Activated CD4-positive, alpha-beta memory T cell treated with anti-CD3 and anti-CD28 coated beads, Interleukin-2, amount 10 ng/mL, durations not matched to agents 7 days and 5 days (primary cell): ENCODE measurements around the gene AK8. TPM values are rescaled to one million over a fixed set of nuclear protein-coding genes. Genes with fewer than 3 reads are reported as not detected.

Experiments used
- CTCF ChIA-PET: fragments of 350-600 bp; sonication (Branson Sonifier 250); formaldehyde crosslinking; loops from one replicate; lab custom pipeline; 2021; ENCODE audit warnings: antibody characterized with exemption, inconsistent platforms; lab: Charles Lee
- POLR2A ChIA-PET: fragments of 350-600 bp; sonication (Branson Sonifier 250); formaldehyde crosslinking; loops from one replicate; lab custom pipeline; 2021; ENCODE audit warnings: antibody characterized with exemption; lab: Charles Lee
- DNase-seq: peaks from one replicate; pipeline ENCODE4 v3.0.0-alpha.2; 2020
- H3K27ac Mint-ChIP-seq: one replicate; pipeline ENCODE4 v1.8.0; 2021; ENCODE audit warnings: mild to moderate bottlenecking, mixed read lengths
- H3K27me3 Mint-ChIP-seq: one replicate; pipeline ENCODE4 v1.8.0; 2021; ENCODE audit warnings: mixed read lengths
- H3K36me3 Mint-ChIP-seq: one replicate; pipeline ENCODE4 v1.8.0; 2021; ENCODE audit warnings: low read depth, mixed read lengths
- H3K4me1 Mint-ChIP-seq: one replicate; pipeline ENCODE4 v1.8.0; 2021; ENCODE audit warnings: mixed read lengths
- H3K4me3 Mint-ChIP-seq: one replicate; pipeline ENCODE4 v1.8.0; 2021; ENCODE audit warnings: mild to moderate bottlenecking, mixed read lengths
- H3K9me3 Mint-ChIP-seq: one replicate; pipeline ENCODE4 v1.8.0; 2021; ENCODE audit warnings: mixed read lengths
- total RNA-seq, 2 experiments: library from RNA; stranded (reverse); gene quantifications; one replicate each; pipeline ENCODE4 v1.2.3, GENCODE V29; 2021

The AK8 gene
- total RNA-seq, 2 experiments from 2014 or later, result not detected

DNA sequence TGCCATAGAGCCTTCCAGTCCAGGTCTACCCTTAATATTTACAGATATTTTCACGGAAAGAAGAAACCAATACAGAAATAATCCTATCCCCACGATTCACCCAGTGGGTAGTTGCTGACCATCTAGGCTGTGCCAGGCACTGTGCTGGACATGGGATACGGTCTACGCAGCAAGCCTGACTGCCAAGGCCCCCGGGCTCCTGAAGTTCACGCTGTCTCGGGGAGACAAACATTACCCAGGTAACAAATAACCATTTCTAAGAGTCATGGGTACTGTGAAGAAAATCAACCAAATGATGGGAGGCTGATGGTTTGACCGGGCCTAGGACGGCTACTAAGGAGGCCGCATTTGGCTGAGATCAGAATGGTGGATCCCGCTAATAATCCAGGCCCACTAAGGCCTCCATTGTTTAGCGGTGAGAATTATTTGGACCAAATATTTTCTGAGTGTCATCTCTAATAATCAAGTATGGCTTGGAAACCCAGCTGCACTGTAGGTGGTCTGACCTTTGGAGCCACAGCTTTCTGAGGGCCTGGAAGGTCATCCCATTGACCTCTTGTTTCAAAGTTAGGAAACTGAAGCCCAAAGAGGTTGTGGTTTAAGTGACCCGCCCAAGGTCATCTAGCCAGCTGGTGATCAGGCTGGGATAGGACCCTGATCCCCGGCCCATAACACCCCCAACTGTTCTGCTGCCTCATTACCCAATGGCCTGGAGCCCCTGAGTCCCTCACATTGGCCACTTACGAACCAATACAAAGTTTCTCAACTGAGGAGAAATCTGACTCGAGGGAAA is 82.4 kb downstream of the AK8 start:
- Mint-ChIP-seq H3K27me3 (peaks cover 46% of the 10 kb centered on the region), H3K36me3 (no peaks in the 10 kb centered on the region), H3K9me3 (no peaks in the 10 kb centered on the region), H3K4me3 (no peak overlapping the region), H3K4me1 (peaks cover 6% of the 10 kb centered on the region), H3K27ac (no peak overlapping the region)
- DNase-seq, result no peak
- CTCF ChIA-PET, result no interaction called here
- POLR2A ChIA-PET, result no interaction called here

DNA sequence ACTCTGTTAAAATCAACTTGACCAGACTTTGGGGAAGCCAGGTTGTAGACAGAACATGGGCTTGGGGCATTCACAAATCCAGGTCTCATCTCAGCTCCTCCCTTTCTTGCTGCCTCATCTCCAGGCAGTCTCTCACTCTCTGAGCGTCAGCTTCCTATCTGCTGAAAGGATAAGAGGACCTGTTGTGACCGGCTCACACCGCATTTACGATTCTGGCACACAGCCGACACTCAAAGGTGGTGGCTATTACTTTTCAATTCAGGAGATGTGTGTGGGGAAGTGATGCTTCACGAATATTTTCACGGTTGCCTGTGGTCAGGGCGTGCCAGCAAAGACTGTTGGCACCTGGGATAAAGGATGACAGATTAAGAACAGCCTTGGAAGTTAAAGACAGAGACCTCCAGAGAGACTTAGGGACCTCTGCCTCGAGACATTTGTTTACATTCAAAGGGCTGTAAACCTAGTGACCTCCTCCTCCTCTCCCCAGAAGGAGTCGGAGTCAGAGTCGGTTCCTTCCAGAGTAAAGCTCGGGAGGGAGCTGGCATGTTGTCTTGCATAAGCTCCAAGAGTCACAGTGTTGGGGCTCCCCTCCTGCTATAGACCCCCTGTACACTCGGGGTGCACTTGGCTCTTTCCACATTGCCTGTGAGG is 83.2 kb downstream of the AK8 start:
- ChIA-PET CTCF (no interaction called here), POLR2A (no interaction called here)
- H3K27ac Mint-ChIP-seq, result no peak overlapping the region
- no peaks in the 10 kb centered on the region for H3K36me3 Mint-ChIP-seq
- no peaks in the 10 kb centered on the region for H3K9me3 Mint-ChIP-seq
- peaks cover 43% of the 10 kb centered on the region for H3K27me3 Mint-ChIP-seq
- peaks cover 3% of the 10 kb centered on the region for H3K4me1 Mint-ChIP-seq
- no peak overlapping the region for H3K4me3 Mint-ChIP-seq
- DNase-seq, result no peak

DNA sequence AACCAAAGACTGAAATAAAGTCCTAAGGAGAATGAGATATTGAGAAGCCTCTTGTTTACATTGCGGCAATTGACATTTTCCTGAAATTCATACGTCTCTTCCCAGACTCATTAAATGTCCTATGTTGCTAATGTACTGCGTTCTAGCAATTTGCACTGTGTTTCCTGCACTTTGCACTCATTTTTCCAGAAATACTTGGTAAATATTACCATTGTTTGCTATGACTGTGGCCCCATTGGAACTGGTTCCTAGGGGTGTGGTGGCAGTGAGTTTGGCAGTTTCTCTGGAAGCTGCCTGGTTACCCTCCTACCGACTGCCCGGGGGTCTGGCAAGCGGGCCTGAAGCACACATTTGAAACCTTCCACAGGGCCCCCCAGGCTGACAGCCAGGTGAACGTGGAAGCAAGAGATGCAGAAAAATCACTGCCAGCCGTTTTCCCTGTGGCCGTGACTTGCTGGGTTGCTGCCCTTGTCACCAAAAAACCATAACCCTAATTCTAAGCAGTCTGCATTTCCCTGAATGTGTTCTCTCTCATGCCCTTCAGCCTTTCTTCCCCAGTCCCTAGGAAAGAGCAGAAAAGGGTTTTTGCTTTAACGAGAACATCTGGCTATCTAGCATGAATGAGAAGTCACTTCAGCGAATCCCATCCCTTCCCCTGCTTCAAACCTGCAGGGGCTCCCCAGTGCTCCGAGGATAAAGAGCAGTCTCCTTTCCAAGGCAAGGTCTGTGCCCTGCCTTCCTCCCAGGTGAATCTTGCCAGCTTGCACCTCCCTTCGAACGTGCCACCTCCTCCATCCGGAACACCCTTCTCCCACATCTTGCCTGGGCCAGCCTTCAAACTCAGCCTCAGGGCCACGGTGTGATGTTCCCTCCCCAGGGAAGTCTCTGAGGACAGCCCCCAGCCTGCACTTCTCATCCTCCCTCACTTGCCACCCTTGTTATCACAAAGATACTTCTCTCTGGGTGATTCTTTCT is 84.2 kb downstream of the AK8 start:
- peaks cover 43% of the 10 kb centered on the region for H3K27me3 Mint-ChIP-seq
- no peak for DNase-seq
- H3K36me3 Mint-ChIP-seq, result no peaks in the 10 kb centered on the region
- POLR2A ChIA-PET, result no interaction called here
- CTCF ChIA-PET, result no interaction called here
- no peaks in the 10 kb centered on the region for H3K9me3 Mint-ChIP-seq
- H3K27ac Mint-ChIP-seq, result no peak overlapping the region
- H3K4me3 Mint-ChIP-seq, result no peak overlapping the region
- no peaks in the 10 kb centered on the region for H3K4me1 Mint-ChIP-seq

DNA sequence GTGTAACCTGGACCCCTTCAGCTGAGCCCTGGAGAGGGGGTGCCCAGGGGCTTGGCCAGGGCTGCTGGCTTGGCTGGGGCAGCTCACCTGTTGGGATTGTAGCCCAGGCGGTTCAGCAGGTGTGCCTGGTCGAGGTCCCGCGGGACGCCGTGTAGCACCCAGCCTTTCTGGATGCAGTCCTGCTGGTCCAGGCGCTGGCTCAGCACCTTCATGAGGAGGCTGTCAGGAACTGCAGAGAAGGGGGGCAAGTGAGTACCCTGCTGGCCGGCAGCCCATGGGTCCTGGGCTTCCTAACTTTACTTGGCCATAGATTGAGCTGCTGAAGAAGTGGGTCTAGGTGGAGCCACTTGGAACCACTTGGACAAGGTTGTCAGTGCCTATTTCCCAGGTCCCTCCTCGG is 85.5 kb downstream of the AK8 start:
- Mint-ChIP-seq H3K9me3 (no peaks in the 10 kb centered on the region), H3K4me1 (peaks cover 5% of the 10 kb centered on the region), H3K27me3 (peaks cover 47% of the 10 kb centered on the region), H3K27ac (no peak overlapping the region), H3K4me3 (no peak overlapping the region), H3K36me3 (no peaks in the 10 kb centered on the region)
- no peak for DNase-seq
- CTCF ChIA-PET, result interaction anchor here (1.3 kb wide), 1 partner anchor 23 kb away, joined by 3 read pairs; no protein-coding TSS in a partner anchor
- POLR2A ChIA-PET, result no interaction called here

DNA sequence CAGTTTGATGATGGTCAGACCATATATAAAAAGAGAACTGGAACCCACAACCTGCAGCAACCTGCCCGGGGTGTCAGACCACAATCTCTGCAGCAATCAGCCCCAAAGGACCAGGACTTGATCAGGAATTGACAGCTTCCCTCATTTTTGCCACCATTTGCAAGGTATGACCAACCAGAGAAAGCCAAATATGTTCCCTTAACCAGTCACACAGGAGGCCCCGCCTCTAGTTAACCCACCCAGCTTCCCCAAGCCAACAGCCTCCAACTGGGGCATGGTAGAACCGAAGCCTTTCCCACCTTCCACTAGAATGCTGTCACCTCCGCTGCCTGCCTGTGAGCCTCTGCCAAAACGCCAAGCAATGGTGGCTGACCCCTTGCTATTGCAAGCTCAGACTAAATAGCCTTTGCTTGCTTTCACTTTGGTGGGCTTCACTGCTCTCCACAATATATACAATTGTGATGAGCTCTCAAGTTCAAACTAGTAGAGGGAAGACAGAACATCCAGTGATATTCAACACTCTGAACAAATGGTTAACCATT is 86.3 kb downstream of the AK8 start:
- CTCF ChIA-PET, result interaction anchor here (1.3 kb wide), 1 partner anchor 22 kb away, joined by 3 read pairs; no protein-coding TSS in a partner anchor
- H3K27me3 Mint-ChIP-seq, result peaks cover 50% of the 10 kb centered on the region
- DNase-seq, result no peak

DNA sequence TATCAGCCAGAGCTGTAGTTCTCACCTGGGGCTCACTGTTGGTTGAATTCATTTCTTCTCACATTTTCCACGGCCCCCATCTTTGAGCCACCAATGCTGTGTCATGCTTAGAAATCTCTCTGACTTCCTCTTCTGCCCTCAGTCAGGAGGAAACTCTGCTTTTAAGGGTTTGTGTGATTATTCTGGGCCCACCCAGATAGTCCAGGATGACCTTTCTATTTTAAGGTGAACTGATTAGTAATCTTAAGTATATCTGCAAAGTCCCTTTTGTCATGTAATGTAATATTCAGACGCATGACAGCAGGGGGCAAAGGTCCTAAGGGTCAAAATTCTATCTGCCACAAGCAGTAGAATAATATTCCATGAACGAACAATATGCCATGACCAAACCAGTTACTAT is 88.4 kb downstream of the AK8 start:
- Mint-ChIP-seq H3K36me3 (no peaks in the 10 kb centered on the region), H3K4me3 (no peak overlapping the region), H3K27ac (no peak overlapping the region), H3K4me1 (peaks cover 7% of the 10 kb centered on the region), H3K27me3 (peaks cover 50% of the 10 kb centered on the region), H3K9me3 (no peaks in the 10 kb centered on the region)
- ChIA-PET CTCF (no interaction called here), POLR2A (no interaction called here)
- DNase-seq, result no peak

More for the DNA sequence above, 86.3 kb downstream of the AK8 start:
- Mint-ChIP-seq H3K4me3 (no peak overlapping the region), H3K4me1 (peaks cover 7% of the 10 kb centered on the region), H3K9me3 (no peaks in the 10 kb centered on the region), H3K36me3 (no peaks in the 10 kb centered on the region), H3K27ac (no peak overlapping the region)
- POLR2A ChIA-PET, result no interaction called here

DNA sequence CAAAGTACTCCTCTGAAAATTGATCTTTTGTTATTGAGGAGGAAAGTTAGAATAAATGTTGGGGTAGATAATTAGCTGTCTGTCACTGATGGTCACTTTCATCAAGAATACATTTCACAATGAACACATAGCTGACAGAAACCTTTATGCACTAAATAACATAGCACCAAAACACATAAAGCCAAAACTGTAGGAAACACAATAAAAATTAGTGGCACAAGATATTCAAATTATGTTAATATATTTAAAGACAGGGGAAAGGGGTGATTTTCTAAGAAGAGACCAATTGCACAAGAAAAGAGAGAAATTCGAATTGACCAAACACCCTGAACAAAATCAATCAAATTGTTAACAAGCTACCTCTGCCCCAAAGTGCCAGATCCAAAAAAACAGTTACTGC is 89.7 kb downstream of the AK8 start:
- Mint-ChIP-seq H3K27me3 (peaks cover 49% of the 10 kb centered on the region), H3K9me3 (no peaks in the 10 kb centered on the region), H3K4me3 (no peak overlapping the region), H3K36me3 (no peaks in the 10 kb centered on the region), H3K27ac (no peak overlapping the region), H3K4me1 (peaks cover 7% of the 10 kb centered on the region)
- ChIA-PET CTCF (no interaction called here), POLR2A (no interaction called here)
- DNase-seq, result no peak

DNA sequence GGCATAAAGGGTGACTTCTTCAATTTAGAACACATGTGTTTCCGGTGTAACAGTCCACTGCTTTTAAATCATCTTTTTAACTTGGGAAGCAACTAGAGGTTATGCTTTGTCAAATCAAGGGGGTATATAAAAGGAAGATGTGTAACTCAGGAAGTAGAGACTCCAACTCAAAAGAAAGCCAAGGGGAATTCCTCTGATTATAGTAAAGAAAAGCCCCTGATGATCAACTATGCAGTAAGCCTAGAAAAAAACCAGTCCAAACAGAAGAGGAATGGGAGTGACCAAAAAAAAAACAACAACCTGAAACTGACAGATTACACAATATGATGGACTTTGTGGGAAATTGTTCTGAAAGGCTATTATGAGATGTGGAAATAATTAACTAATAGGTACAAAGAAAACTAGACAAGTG is 90.3 kb downstream of the AK8 start:
- CTCF ChIA-PET, result no interaction called here

DNA sequence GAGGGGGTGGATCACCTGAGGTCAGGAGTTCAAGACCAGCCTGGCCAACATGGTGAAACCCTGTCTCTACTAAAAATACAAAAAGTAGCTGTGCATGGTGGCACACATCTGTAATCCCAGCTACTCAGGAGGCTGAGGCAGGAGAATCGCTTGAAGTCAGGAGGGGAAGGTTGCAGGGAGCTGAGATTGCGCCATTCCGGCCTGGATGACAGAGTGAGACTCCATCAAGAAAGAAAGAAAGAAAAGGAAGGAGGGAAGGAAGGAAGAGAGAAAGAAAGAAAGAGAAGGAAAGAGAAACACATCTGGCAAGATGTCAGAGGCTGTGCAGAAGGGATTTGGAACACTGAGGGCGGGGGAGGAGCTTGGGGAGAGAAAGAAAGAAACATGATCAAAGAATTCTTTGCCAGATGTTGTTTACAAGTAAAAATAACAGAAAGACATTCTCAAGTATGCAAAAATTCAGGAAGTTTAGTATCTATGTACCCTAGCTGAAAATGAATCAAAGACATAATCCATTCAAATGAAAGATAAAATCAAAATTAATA is 93.7 kb downstream of the AK8 start:
- Mint-ChIP-seq H3K4me1 (peaks cover 21% of the 10 kb centered on the region), H3K36me3 (no peaks in the 10 kb centered on the region), H3K4me3 (no peak overlapping the region), H3K27ac (no peak overlapping the region), H3K9me3 (no peaks in the 10 kb centered on the region), H3K27me3 (peaks cover 53% of the 10 kb centered on the region)
- POLR2A ChIA-PET, result interaction anchor here (0.6 kb wide), 1 partner anchor 618 kb away, joined by 3 read pairs; no protein-coding TSS in a partner anchor
- DNase-seq, result no peak
- CTCF ChIA-PET, result interaction anchor here (0.6 to 0.9 kb wide), 2 partner anchors 41 to 401 kb away, joined by 3 read pairs; no protein-coding TSS in a partner anchor

More for the DNA sequence above, 90.3 kb downstream of the AK8 start:
- no peaks in the 10 kb centered on the region for H3K9me3 Mint-ChIP-seq
- H3K4me3 Mint-ChIP-seq, result no peak overlapping the region
- H3K27ac Mint-ChIP-seq, result no peak overlapping the region
- H3K36me3 Mint-ChIP-seq, result no peaks in the 10 kb centered on the region
- H3K4me1 Mint-ChIP-seq, result peaks cover 7% of the 10 kb centered on the region
- POLR2A ChIA-PET, result no interaction called here
- peaks cover 51% of the 10 kb centered on the region for H3K27me3 Mint-ChIP-seq
- DNase-seq, result no peak

DNA sequence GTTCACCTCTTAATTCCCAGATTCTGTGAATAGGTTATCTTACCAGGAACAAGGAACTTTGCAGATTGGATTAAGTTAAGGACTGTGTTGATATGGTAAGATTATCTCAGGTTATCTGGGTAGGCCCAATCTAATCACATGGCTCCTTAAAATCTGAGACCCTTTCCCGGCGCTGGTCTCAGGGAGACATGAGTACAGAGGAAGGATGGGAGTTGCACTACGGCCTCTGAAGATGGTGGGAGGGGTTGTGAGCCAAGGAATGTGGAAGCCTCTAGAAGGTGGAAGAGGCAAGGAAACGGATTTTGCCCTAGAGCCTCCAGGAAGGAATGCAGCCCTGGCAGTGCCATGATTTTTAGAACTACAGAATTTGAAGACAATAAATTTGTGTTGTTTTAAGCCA is 95.1 kb downstream of the AK8 start:
- DNase-seq, result no peak
- H3K4me3 Mint-ChIP-seq, result no peak overlapping the region
- CTCF ChIA-PET, result no interaction called here
- no peaks in the 10 kb centered on the region for H3K36me3 Mint-ChIP-seq
- no peak overlapping the region for H3K27ac Mint-ChIP-seq
- peaks cover 22% of the 10 kb centered on the region for H3K4me1 Mint-ChIP-seq
- POLR2A ChIA-PET, result interaction anchor here (1.1 kb wide), 1 partner anchor 14 kb away, joined by 3 read pairs; no protein-coding TSS in a partner anchor
- H3K9me3 Mint-ChIP-seq, result no peaks in the 10 kb centered on the region
- H3K27me3 Mint-ChIP-seq, result peaks cover 47% of the 10 kb centered on the region

DNA sequence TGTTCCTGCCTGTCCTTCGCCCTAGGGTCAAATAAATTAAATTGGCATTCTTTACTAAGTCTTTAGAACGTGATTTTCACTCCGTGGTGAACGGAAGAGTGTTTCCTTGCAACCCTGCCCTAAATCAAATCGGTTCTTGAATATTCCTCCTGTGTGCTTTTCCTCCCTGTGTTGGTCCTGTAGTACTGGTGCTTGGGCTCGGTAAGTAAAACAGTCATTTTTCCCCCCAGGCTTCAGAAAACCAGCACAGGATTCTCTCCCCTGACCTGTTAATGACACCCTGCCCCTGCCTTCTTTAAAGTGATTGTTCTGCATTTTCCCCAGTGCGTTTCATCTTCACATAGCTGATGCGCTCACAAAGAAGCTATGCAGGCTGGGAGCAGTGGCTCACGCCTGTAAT is 96.0 kb downstream of the AK8 start:
- H3K9me3 Mint-ChIP-seq, result no peaks in the 10 kb centered on the region
- peaks cover 40% of the 10 kb centered on the region for H3K27me3 Mint-ChIP-seq
- ChIA-PET POLR2A (interaction anchor here (1.1 kb wide), 1 partner anchor 13 kb away, joined by 3 read pairs; no protein-coding TSS in a partner anchor), CTCF (interaction anchor here (1.2 kb wide), 1 partner anchor 12 kb away, joined by 6 read pairs; no protein-coding TSS in a partner anchor)
- no peak for DNase-seq
- H3K27ac Mint-ChIP-seq, result no peak overlapping the region
- no peak overlapping the region for H3K4me3 Mint-ChIP-seq
- no peaks in the 10 kb centered on the region for H3K36me3 Mint-ChIP-seq
- H3K4me1 Mint-ChIP-seq, result peaks cover 16% of the 10 kb centered on the region
